Stimulated activated CD4-positive, alpha-beta T cell treated with anti-CD3 and anti-CD28 coated beads, Interleukin-1b, Interleukin-23, amount 100 ng/mL, for 48 hours (primary cell): ENCODE data around the gene FAM229A.

Source experiments
- DNase-seq: peaks from one replicate; pipeline ENCODE4 v3.0.0-alpha.2; 2020

FAM229A gene

DNA sequence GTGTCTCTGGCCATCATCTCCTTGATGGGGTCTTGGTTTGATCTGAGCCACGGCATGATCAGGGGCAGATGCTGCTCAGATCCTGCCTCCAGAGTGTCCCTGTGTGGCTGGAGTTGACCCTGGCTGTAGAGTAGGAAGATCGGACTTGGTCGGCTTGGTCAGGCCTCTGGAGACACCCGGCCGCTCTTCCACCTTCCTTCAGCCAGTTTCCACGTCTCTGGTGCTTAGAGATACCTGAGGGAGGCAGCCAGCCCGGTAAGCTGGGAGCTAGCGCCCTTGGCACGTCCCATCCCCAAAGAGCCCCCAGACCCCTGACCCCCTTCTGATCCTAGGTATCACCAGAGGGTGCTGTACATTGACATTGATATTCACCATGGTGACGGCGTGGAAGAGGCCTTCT lies 35.1 kb downstream of the FAM229A start:
- DNase-seq = no peak

DNA sequence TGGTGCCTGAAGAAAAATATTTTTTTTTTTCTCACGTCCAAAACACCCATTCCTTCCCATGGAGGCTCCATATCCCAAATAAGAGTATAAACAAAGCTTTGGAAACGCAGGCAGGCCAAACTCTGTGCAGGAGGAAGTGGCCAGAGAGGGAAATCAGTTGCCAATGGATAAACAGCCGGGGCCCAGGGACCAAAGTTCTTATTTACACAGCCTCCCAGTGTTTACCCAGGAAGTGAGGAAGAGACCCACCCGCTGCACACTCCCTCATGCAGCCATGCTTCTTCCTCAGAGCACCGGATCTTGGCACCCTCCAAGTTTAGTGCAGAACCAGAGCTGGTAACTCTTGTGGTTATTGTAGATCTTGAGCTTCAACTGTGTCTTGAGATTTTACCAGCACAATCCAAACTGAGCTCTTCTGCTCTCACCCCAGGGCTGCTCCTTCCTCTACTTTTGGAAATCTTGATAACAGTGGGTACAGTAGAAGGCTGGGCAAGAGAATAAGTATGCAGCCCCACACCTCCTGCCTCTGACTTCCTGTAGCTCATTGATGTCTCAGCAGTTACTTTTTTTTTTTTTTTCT lies 40.5 kb downstream of the FAM229A start:
- no peak for DNase-seq

GRCh38 chr1:32318127-32318869 lies 44.0 kb downstream of the FAM229A start:
- DNase-seq = no peak

DNA sequence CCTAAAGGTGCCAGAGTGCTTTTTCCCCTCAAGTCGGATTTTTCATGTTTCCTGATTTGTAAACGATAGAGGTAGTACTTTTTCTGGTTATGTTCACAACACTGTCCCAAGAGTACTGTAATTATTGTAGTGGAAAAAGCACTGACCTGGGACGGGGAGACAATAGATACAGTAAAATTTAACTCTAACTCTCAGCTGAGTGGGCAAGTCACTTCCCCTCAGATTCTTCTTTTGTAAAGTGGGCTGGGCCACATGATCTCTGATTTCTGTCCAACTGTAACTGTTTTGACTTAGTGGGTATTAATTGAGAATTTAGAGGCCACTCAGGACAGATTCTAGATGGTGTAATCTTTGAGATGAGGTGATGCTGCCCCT lies 45.4 kb downstream of the FAM229A start:
- DNase-seq = no peak

DNA sequence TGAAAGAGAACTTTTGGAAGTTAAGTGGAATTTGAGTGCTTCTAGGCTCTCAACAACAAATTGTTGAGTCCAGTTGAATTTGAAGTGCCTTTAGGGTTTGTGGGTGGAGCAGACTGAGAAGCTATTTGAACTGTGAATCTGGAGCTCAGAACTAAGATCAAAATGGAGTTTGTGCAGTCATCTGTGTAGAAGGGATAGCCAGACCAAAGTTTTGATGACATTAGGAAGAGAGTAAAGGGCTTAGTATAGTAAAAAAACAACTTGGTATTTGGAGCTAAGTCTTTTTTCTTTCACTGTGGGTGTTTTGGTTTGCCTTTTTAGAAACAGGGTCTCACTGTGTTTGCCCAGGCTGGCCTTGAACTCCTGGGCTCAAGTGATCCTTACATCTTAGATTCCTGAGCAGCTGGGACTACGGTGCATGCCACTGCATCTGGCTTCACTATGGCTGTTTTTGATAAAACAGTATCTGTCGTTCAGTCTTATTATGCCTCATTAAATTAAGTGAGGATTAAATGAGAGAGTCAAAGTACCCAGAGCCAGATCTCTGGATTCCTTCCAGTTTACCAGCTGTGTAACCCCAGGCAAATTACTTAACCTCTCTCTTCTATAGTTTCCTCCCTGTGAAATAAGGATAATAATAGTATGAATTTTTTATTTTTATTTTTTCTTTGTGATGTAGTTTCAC lies 50.4 kb downstream of the FAM229A start:
- no peak for DNase-seq
